Osteoblast (primary cell): ENCODE results near the gene KCNJ2. TPM values are rescaled to one million over a fixed set of nuclear protein-coding genes. Genes with fewer than 3 reads are reported as not detected.

Experiments used
- DNase-seq: peaks from one replicate; pipeline ENCODE4 v3.0.0; 2011; ENCODE audit warnings: low spot score, mixed read lengths; ENCODE audit not compliant: insufficient read length; ENCODE audit errors: missing footprints
- H2AFZ ChIP-seq: 2 replicates; pipeline ENCODE4 v1.6.0; 2011; ENCODE audit warnings: mild to moderate bottlenecking, low read length
- H3K27ac ChIP-seq: 2 replicates; pipeline ENCODE4 v1.5.1; 2011; ENCODE audit warnings: mild to moderate bottlenecking, low read depth, low read length, moderate library complexity
- H3K27me3 ChIP-seq: 2 replicates; pipeline ENCODE4 v1.6.0; 2012; ENCODE audit warnings: mild to moderate bottlenecking, control low read depth, inconsistent platforms, low read length, moderate library complexity; ENCODE audit not compliant: insufficient read depth
- H3K36me3 ChIP-seq: 2 replicates; pipeline ENCODE4 v1.5.1; 2011; ENCODE audit warnings: mild to moderate bottlenecking, low read length, control low read depth, moderate library complexity; ENCODE audit not compliant: insufficient read depth
- H3K4me1 ChIP-seq: 2 replicates; pipeline ENCODE4 v1.5.1; 2011; ENCODE audit warnings: mild to moderate bottlenecking, low read length, control low read depth, moderate library complexity; ENCODE audit not compliant: insufficient read depth
- H3K4me2 ChIP-seq: 2 replicates; pipeline ENCODE4 v1.6.0; 2011; ENCODE audit warnings: mild to moderate bottlenecking, low read length; ENCODE audit not compliant: insufficient read depth
- H3K4me3 ChIP-seq: fragments of 200-600 bp; sonication (generic); 3 replicates; pipeline ENCODE4 v1.5.1; 2012; ENCODE audit warnings: mild to moderate bottlenecking, low read length, inconsistent platforms; ENCODE audit not compliant: insufficient read depth
- H3K79me2 ChIP-seq: 2 replicates; pipeline ENCODE4 v1.6.0; 2012; ENCODE audit warnings: mild to moderate bottlenecking, low read length, control low read depth, inconsistent platforms; ENCODE audit not compliant: insufficient read depth
- H3K9me3 ChIP-seq: 2 replicates; pipeline ENCODE4 v1.5.1; 2011; ENCODE audit warnings: low read depth, low read length, control low read depth
- H4K20me1 ChIP-seq: 2 replicates; pipeline ENCODE4 v1.6.0; 2012; ENCODE audit warnings: mild to moderate bottlenecking, low read length, control low read depth; ENCODE audit not compliant: insufficient read depth
- total RNA-seq: library from RNA; depleted of rRNA; stranded (reverse); fragments of >200 nt; gene quantifications from 2 replicates; pipeline ENCODE4 v1.2.3, GENCODE V29; 2012
- TF ChIP-seq, protein P1 (sequence below): IDR thresholded peaks from 2 replicates; pipeline ENCODE4 v1.5.1; 2011; ENCODE audit warnings: mild to moderate bottlenecking, low read depth, low read length, moderate library complexity; ENCODE audit errors: extremely low read depth

Gene KCNJ2
- total RNA-seq: 5.1 and 13.3 TPM in 2 replicates

DNA sequence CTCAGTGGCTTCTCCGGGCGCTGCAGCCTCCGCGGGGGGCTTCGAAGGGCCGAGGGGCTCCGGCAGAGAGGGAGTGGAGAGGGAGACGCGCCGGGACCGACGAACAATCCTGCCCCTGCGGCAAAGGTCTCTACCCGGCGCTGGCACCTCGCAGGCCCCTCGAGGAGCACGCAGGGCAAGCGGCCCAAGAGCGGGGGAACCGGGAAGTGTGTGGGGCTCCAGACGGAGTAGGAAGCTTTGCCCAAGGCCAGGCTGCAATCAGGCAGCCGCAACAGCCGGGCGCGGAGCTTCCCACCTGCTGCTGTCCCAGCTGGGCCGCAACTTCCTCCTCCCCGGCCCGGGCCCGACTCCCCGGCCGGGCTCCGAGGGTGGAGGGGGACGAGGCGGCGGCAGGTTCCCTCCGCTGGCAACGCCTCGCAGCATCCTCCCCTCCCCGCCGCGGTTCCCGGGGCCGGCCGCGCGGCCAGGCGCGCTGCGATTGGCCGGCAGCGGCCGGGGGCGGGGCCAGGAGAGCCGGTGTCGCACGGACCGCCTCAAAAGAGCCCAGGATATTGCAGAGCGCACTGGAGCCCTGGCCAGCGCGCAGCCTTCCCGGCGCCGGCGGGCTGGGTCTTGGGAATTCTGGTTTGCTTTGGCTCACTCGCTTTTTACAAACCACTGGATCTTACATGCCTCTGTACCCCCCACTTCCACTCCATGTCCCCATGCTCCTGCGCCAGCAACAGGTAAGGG is at the start of gene KCNJ2:
KCNJ2 (plus strand) TSS at position 556 of the 732 bp plus-strand sequence. CDS start 5,508 bp downstream, outside the sequence.
- Histone ChIP-seq H3K27ac (peak within 1 kb of the TSS; percentile 25), H3K4me1 (peaks cover 3% of the 10 kb centered on the region)

DNA sequence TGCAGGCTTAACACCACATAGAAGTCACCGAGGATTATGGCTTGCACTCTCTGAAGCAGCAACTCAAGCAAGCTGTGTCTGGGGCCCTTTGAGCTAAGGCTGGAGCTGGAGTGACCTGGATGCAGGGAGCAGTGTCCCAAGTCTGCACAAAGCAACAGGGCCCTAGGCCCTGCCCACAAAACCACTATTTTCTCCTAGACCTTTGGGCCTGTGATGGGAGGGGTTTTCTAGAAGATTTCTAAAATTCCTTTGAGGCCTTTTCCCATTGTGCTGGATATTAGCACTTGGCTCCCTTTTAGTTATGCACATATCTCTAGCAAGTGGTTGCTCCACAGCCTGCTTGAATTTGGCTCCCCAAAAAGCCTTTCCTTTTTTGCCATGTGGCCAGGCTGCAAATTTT is 49.8 kb upstream of the KCNJ2 start:
- Histone ChIP-seq H3K27ac (no peak overlapping the region), H4K20me1 (no peaks in the 10 kb centered on the region), H3K4me3 (no peak overlapping the region), H3K4me1 (peaks cover 5% of the 10 kb centered on the region), H2AFZ (no peak overlapping the region), H3K4me2 (no peak overlapping the region), H3K9me3 (no peaks in the 10 kb centered on the region), H3K36me3 (no peaks in the 10 kb centered on the region), H3K27me3 (no peaks in the 10 kb centered on the region), H3K79me2 (no peaks in the 10 kb centered on the region)
- DNase-seq: no peak
- TF ChIP-seq, protein P1, sequence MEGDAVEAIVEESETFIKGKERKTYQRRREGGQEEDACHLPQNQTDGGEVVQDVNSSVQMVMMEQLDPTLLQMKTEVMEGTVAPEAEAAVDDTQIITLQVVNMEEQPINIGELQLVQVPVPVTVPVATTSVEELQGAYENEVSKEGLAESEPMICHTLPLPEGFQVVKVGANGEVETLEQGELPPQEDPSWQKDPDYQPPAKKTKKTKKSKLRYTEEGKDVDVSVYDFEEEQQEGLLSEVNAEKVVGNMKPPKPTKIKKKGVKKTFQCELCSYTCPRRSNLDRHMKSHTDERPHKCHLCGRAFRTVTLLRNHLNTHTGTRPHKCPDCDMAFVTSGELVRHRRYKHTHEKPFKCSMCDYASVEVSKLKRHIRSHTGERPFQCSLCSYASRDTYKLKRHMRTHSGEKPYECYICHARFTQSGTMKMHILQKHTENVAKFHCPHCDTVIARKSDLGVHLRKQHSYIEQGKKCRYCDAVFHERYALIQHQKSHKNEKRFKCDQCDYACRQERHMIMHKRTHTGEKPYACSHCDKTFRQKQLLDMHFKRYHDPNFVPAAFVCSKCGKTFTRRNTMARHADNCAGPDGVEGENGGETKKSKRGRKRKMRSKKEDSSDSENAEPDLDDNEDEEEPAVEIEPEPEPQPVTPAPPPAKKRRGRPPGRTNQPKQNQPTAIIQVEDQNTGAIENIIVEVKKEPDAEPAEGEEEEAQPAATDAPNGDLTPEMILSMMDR: no peak

More for the DNA sequence above, at the start of gene KCNJ2:
- Histone ChIP-seq H3K4me3 (peak within 1 kb of the TSS; percentile 73), H3K79me2 (peaks cover 4% of the 10 kb centered on the region), H3K27me3 (peaks cover 17% of the 10 kb centered on the region), H4K20me1 (no peaks in the 10 kb centered on the region), H3K9me3 (no peaks in the 10 kb centered on the region), H2AFZ (peak within 1 kb of the TSS; percentile 88), H3K36me3 (no peaks in the 10 kb centered on the region), H3K4me2 (peak within 1 kb of the TSS; percentile 91)
- TF ChIP-seq, protein P1: no peak
- peak; percentile 95 for DNase-seq

DNA sequence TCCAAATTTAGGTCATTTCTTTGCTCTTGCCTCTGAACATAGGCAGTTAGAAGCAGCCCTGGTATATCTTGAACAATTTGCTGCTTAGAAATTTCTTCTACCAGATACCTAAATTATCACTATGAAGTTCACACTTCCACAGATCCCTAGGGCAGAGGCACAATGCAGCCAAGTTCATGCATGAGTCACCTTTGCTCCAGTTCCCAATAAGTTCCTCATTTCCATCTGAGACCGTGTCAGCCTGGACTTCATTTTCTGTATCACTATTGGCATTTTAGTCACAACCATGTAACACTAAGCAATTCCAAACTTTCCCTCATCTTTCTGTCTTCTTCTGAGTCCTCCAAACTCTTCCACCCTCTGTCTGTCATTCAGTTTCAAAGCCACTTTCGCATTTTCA is 49.3 kb upstream of the KCNJ2 start:
- H3K9me3 ChIP-seq: no peaks in the 10 kb centered on the region
- H2AFZ ChIP-seq: no peak overlapping the region
- H3K27ac ChIP-seq: no peak overlapping the region
- H3K27me3 ChIP-seq: no peaks in the 10 kb centered on the region
- no peak overlapping the region for H3K4me2 ChIP-seq
- no peak for DNase-seq
- peaks cover 5% of the 10 kb centered on the region for H3K4me1 ChIP-seq
- no peaks in the 10 kb centered on the region for H3K36me3 ChIP-seq
- TF ChIP-seq, protein P1: no peak
- H3K79me2 ChIP-seq: no peaks in the 10 kb centered on the region
- H3K4me3 ChIP-seq: no peak overlapping the region
- H4K20me1 ChIP-seq: no peaks in the 10 kb centered on the region

DNA sequence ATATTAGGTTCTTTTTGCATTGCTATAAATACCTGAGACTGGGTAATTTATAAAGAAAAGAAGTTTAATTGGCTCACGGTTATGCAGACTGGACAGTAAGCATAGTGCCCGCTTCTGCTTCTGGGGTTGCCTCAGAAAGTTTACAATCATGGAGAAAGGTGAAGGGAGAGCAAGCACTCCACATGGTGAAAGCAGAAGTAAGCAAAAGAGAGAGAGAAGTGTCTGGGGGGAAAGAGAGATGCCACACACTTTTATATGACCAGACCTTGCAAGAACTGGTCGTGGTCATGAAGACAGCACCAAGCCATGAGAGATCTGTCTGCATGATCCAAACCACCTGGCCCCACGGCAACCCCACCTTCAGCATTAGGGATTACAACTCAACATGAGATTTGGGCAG is 48.9 kb upstream of the KCNJ2 start:
- Histone ChIP-seq H3K4me3 (no peak overlapping the region), H3K36me3 (no peaks in the 10 kb centered on the region), H3K9me3 (no peaks in the 10 kb centered on the region), H4K20me1 (no peaks in the 10 kb centered on the region), H3K27ac (no peak overlapping the region), H3K4me1 (peaks cover 5% of the 10 kb centered on the region), H3K4me2 (no peak overlapping the region), H2AFZ (no peak overlapping the region), H3K27me3 (no peaks in the 10 kb centered on the region), H3K79me2 (no peaks in the 10 kb centered on the region)
- DNase-seq: no peak
- TF ChIP-seq, protein P1: no peak
